ENCODE data around the gene INTS7.
A peak's percentile ranks its signal among the peaks of the same experiment; 100 is the strongest.

DNA sequence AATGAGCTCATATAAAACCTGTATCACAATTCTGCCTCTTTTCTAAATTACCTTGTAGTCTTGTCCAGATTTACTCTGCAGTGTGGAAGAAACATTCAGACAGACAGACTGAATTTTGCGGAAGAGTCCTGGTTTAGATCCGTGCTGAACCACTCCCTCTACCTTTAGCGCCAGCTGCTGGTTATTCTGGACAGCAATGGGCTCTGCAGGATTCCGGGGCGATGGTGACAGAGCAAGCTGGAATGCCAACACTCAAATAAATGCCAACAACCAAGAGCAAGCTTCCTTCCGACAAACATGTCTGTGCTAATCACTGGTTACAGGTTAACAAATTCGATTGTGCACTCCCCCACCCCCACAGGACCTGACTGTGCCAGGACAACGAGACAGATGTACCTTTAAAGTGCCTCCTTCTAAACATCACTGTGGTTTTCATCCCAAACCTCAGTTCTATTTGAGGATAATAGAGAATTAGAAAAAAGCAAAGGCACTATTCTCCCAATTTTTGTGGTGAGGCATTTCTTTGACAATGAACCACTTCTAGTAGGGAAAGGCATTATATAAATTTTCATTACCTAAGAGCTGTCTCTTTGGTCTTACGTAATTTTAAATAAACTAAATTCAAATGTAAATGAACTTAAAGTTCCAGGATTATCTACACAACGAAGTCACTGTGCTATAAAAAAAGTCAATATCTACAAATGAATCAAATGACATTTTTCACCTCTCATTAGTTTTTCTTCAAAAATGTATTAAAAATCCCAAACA, 90.4 kb downstream of the INTS7 start:
- TF ChIP-seq CTCF (conservative IDR thresholded peaks at IDR 0.05; ENCODE audit: low read depth in 2 of 2) (peak; percentile 64 to 83), EZH2 (IDR thresholded peaks at IDR 0.05; ENCODE audit: low read depth, unreplicated experiment) (no peak)

Data from GM23338 (cell line).